ENCODE data around the gene ENTPD2. TPM values are rescaled to one million over a fixed set of nuclear protein-coding genes. Genes with fewer than 3 reads are reported as not detected.

ENTPD2 gene
- total RNA-seq, 1 donor from 2014 or later, result 0.13 TPM

DNA sequence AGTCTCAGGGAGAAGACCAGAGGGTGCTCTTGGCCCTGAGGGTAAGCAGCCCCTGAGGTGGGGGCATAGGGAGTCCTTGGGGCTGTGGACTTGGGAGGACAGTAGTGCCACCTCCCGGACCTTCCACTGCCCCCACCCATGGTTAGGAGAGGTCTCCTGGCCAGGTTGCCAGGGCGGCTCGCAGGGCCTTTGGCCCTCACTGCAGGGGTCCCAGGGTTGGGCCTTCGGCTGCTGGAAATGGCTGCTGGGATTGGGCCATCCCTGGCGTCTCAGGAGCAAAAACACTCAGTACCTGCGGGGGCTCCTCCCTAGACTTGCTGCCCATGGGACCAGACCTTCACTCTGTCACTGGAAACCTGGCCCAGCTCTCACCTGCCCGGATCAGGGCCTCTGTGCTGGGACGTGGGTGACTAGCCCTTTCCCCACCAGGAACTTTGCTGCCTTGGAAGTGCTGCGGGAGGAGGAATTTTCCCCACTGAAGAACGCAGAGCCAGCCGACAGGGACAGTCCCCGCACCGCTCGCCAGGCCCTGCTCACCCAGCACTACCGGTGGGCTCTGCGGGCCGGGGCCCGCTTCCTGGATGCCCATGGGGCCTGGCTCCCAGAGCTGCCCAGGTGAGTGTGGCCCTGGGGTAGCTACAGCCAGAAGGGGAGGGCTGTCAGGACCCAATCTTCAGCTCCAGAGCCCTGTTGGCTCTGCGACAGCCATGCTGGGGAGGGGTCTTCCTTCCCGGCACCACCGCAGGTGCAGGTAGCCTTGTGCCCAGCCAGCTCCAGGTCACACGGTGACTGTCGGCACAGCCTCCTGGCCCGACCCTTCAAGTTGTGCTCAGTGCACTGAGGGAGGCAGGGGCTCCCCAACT is 26.6 kb upstream of the ENTPD2 start:
- DNase-seq (ENCODE audit: low read depth), result no peak

GRCh38 chr9:137079401-137079787 is 25.5 kb upstream of the ENTPD2 start:
- DNase-seq (ENCODE audit: low read depth), result no peak

DNA sequence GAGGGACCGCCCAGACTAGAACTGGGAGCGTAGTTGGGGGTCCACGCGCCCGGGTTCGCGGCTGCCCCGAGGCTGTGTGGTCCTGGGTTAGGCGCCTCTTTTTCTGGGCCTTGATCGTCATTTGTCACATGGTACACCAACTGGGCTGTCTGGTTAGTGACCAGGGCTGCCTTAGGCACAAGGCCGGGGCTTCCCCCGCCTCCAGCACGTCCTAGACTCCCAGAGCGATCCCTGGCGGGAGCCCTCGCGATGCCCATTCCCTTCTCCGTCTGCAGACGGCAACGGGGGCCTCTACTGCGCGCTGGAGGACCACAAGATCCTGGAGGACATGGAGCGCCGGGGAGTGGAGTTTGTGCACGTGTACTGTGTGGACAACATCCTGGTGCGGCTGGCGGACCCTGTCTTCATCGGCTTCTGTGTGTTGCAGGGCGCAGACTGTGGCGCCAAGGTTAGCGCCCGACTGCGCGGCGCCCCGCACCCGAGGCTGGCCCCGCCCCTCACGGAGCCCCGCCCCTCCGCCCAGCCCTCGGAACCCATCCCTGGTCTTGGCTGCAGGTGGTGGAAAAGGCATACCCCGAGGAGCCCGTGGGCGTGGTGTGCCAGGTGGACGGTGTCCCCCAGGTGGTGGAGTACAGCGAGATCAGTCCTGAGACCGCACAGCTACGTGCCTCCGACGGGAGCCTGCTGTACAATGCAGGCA is 25.0 kb upstream of the ENTPD2 start:
- DNase-seq (ENCODE audit: low read depth), result no peak

GRCh38 chr9:137077758-137078693 is 24.2 kb upstream of the ENTPD2 start:
- peak; percentile 19 for DNase-seq (ENCODE audit: low read depth)

DNA sequence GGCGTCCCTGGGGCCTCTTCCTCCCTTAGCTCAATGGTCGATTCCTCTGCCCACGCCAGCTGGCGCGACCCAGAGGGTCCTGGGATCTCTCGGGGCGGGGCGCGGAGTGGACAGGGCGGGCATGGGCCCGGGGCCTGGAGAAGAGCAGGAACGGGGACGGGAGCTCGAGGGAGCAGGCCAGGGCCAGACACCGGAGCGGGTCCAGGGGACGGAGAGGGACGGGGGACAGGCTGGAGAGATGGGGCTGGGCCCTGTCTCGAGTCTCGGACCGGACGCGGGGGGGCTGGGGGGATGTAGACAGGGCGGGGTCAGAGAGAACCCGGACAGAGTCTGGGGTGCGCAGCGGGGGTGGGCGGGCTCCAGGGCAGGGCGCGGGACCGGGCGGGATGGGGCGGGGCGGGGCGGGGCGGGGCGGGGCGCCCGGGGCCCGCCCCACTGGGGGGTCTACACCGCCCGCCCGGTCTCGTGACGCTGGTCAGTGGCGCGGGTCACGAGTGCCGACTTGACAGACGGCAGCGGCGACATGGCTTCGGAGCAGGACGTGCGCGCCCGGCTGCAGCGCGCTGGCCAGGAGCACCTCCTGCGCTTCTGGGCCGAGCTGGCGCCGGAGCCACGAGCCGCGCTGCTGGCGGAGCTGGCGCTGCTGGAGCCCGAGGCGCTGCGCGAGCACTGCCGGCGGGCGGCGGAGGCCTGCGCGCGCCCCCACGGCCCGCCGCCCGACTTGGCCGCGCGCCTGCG is 23.3 kb upstream of the ENTPD2 start, which contains the start of gene UAP1L1:
Gene UAP1L1 (plus strand): TSS at position 508 of the 738 bp plus-strand sequence. CDS start 16 bp downstream, at position 524.
- peak; percentile 74 for DNase-seq (ENCODE audit: low read depth)

DNA sequence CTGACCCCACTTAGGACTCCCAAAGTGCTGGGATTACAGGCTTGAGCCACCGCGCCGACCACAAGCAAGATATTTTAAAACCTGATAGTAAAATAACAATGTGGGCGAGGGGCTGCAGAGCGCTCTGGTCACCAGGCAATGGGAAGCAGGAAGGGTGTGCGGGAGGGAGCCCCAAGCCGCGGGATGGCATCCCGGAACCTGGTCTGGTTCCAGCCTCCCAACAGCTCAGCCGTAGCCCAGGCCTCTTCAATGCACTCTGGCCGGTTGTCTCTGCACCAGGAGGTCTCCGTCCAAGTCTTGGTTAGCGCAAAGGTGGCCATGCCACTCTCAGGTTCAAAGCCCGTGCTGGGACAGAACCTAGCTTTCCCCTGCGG is 22.8 kb upstream of the ENTPD2 start:
- no peak for DNase-seq (ENCODE audit: low read depth)

- no peak for DNase-seq (ENCODE audit: low read depth)
These were observed 21.5 kb upstream of the ENTPD2 start for GRCh38 chr9:137075275-137075775.

DNA sequence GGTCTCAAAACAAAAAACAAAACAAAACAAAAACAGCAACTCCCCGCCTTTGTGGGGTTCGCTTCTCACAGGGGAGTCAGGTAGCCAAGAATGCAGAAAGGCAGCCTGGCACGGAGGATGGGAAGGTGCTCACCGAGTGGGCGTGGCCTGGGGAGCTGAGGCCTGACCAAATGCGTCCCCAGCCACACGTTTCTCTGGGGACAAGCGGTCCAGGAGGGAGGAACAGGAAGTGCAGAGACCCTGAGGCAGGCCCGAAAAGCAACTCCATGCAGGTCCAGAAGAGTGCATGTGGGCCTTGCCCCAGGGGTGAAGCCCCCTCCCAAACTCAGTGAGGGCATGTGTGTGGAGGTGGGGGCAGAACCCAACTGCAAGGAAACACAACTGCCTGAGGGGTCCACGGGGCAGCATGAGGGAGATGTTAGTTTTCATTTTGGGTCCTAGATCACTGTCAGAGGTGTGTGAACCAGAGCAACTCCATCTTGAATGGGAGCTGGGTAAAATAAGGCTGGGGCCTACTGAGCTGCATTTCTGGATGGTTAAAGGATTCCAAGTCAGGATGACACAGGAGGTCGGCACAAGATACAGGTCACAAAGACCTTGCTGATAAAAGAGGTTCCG is 20.9 kb upstream of the ENTPD2 start:
- DNase-seq (ENCODE audit: low read depth), result no peak

DNA sequence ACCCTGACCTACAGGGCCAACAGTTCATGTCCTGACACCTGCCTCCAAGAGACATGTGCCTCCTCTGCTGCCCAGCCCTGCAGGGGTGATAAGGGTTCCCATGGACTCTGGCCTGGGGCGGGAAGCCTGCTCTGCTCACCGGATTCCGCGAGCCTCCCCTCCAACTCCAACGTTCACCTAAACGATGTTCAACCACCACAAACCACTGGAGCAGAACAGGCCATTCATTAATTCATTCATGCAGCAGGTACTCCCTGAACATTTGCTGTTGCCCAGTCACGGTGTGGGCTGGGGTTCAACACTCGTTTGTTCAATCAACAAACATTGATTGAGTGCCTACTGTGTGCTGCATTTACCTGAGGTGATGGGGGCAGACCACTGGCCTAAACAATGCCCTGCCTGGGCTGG is 20.1 kb upstream of the ENTPD2 start:
- DNase-seq (ENCODE audit: low read depth), result no peak

- DNase-seq (ENCODE audit: low read depth), result no peak
These were observed 17.4 kb upstream of the ENTPD2 start for GRCh38 chr9:137071282-137071681.

DNA sequence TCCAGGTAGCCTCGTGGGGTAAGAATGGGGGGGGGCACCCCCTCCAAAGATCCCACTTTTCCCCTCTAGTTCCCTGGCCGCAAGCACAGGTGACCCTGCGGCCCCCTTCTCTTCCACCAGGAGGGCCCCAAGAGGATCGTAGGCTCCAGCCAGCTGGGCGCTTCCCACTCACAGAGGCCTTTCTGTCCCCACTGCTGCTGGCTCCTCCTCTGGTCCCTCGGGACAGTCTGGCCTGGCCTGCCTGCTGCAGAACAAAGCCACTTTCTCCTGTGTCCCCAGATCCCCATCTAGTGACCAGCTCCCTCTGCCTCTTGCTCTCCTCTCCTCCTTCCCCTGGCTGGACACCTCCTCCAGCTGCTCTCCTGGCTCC is 17.0 kb upstream of the ENTPD2 start:
- DNase-seq (ENCODE audit: low read depth), result peak; percentile 41

- peak; percentile 88 for DNase-seq (ENCODE audit: low read depth)
These were observed 16.5 kb upstream of the ENTPD2 start, which contains the start of gene SAPCD2 for GRCh38 chr9:137070201-137070905. SAPCD2 (minus strand) TSS chr9:137070557; CDS start chr9:137070460, 97 bp downstream.

DNA sequence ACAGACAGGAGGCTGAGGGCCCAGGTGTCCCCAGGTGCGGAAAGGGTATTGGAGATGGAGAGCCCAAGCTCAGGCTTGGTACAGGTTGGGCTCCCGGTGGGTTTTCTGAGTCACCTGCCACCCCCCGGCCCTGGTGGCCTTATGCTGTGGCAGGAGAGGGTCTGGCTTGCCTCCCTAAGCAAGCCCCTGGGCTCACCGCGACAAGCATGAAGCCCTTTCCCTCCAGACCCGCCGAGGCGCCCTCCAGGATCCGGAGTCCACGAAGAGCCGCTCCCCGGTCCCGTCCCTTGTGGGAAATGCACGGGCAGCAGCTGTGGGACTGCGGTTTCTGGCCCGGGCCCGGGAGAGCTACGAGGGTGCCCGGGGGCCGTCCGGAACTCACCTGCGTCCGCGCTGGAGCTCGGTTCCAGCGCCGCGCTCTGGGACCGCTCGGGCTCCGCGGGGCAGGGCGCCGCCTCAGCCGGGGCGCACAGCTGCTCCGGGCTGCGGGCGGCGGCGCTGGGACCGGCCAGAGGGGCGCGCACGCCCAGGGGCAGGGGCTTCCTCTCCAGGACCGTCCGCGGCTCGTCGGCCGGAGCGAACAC is 15.7 kb upstream of the ENTPD2 start:
- DNase-seq (ENCODE audit: low read depth), result no peak

- DNase-seq (ENCODE audit: low read depth), result no peak
These were observed 15.0 kb upstream of the ENTPD2 start for GRCh38 chr9:137068539-137069507.

GRCh38 chr9:137067860-137068538 is 14.1 kb upstream of the ENTPD2 start:
- DNase-seq (ENCODE audit: low read depth), result peak; percentile 73

- no peak for DNase-seq (ENCODE audit: low read depth)
These were observed 12.4 kb upstream of the ENTPD2 start for GRCh38 chr9:137066096-137066861.

Measured in myocyte (in vitro differentiated cells).